Vein endothelial cell (primary cell): ENCODE data around the gene PTTG1IP2. TPM values are rescaled to one million over a fixed set of nuclear protein-coding genes. Genes with fewer than 3 reads are reported as not detected.

Experiments used
- total RNA-seq: library from RNA; depleted of rRNA; stranded (reverse); fragments of >200 nt; gene quantifications from 2 replicates; pipeline ENCODE4 v1.2.3, GENCODE V29; 2012

The PTTG1IP2 gene
- total RNA-seq: not detected in 2 replicates

DNA sequence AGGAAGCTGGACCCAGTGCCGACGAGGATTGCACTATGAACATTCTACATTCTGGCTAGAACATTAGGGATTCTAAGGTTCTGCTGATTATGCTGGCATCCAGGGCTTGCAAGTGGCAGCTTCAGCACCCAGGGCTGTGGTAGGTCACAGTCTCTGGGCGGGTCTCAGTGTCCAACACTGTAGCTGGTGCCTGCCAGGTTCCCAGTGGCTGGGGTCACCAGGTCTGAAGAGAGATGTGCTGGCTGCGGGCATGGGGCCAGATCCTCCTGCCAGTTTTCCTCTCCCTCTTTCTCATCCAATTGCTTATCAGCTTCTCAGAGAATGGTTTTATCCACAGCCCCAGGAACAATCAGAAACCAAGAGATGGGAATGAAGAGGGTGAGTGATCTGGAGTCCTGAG, at the start of gene PTTG1IP2:
TSS of gene PTTG1IP2 (plus strand) at position 86 of the 400 bp plus-strand sequence. CDS start at position 234, 148 bp downstream.

Other genes starting within 250 kb of the PTTG1IP2 start
- gene CFAP69, start 224.5 kb upstream of the PTTG1IP2 start, total RNA-seq: 2.6 and 3.6 TPM in 2 replicates
- not detected in 2 replicates for gene FAM237B, start 148.3 kb upstream of the PTTG1IP2 start, total RNA-seq
- 10.8 and 16.9 TPM in 2 replicates for gene GTPBP10, start 122.9 kb upstream of the PTTG1IP2 start, total RNA-seq
- gene CLDN12, start 66.2 kb upstream of the PTTG1IP2 start, total RNA-seq: 10.2 and 14.0 TPM in 2 replicates
- gene CDK14, start 126.7 kb downstream of the PTTG1IP2 start, total RNA-seq: 8.5 and 13.6 TPM in 2 replicates